ENCODE data around the gene SPON1. TPM values are rescaled to one million over a fixed set of nuclear protein-coding genes. Genes with fewer than 3 reads are reported as not detected.

Gene SPON1
- total RNA-seq, 1 experiment from 2014 or later = 0.20 TPM

GRCh38 chr11:13955971-13956421 lies 6.5 kb upstream of the SPON1 start:
- H3K4me2 ChIP-seq (ENCODE audit: insufficient read depth, insufficient read length, low read length) = no peak overlapping the region
- no peak overlapping the region for H3K18ac ChIP-seq (ENCODE audit: insufficient read length, low read depth, low read length)
- H3K9ac ChIP-seq (ENCODE audit: extremely low read depth, insufficient read length, low read length) = no peak overlapping the region
- H3T11ph ChIP-seq (ENCODE audit: low read length) = no peak overlapping the region
- no peak overlapping the region for H2BK12ac ChIP-seq (ENCODE audit: insufficient read length, low read depth, low read length)
- H3K4ac ChIP-seq (ENCODE audit: low read depth, low read length) = no peak overlapping the region
- peak; percentile 71 for DNase-seq
- Mint-ChIP-seq H3K36me3 (ENCODE audit: insufficient read depth in 1 of 3, low read depth in 3 of 3) (no peaks in the 10 kb centered on the region), H3K4me1 (peaks cover 0 to 4% of the 10 kb centered on the region in 2 experiments; a peak in 1 of 4 replicates), H3K4me3 (no peak overlapping the region), H3K27me3 (ENCODE audit: low read depth) (peaks cover 29% of the 10 kb centered on the region), H3K27ac (no peak overlapping the region), H3K9me3 (no peaks in the 10 kb centered on the region)
- no peak overlapping the region for H2BK15ac ChIP-seq (ENCODE audit: low read depth, low read length)
- no peaks in the 10 kb centered on the region for H3K23me2 ChIP-seq (ENCODE audit: insufficient read length, low read depth, low read length, poor library complexity, severe bottlenecking)
- H2AFZ ChIP-seq (ENCODE audit: low read length) = no peak overlapping the region
- no peaks in the 10 kb centered on the region for H3K4me1 ChIP-seq (ENCODE audit: insufficient read depth, low read length)
- no peak overlapping the region for H4K5ac ChIP-seq (ENCODE audit: insufficient read length, low read depth, low read length)
- peaks cover 3% of the 10 kb centered on the region; the same call in 1 of the 2 replicates for H3K27me3 ChIP-seq (ENCODE audit: insufficient read depth, low read length)
- no peak overlapping the region for H2BK5ac ChIP-seq (ENCODE audit: insufficient read length, low read length)
- H3K79me2 ChIP-seq (ENCODE audit: insufficient read depth, low read length) = no peaks in the 10 kb centered on the region
- no peaks in the 10 kb centered on the region for H3K79me1 ChIP-seq (ENCODE audit: insufficient read depth, low read depth, low read length, poor library complexity, severe bottlenecking)
- no peaks in the 10 kb centered on the region for H4K20me1 ChIP-seq (ENCODE audit: control insufficient read depth, insufficient read depth, insufficient read length)
- peak; percentile 92 for TF ChIP-seq CTCF (conservative IDR thresholded peaks at IDR 0.05)
- WGBS (ENCODE audit: extremely low coverage, insufficient read length, low lambda C conversion rate) = no CpG with 5 or more reads among the region's 5 CpGs
- no peak overlapping the region for H3K14ac ChIP-seq (ENCODE audit: insufficient read depth, low read length)
- no peak overlapping the region for H2BK120ac ChIP-seq (ENCODE audit: low read depth, low read length, poor library complexity, severe bottlenecking)
- H4K8ac ChIP-seq (replicated peaks; ENCODE audit: insufficient read length, low read depth, low read length) = no peak overlapping the region
- no peak overlapping the region for H3K56ac ChIP-seq (ENCODE audit: insufficient read length, low read depth, low read length)
- no peak overlapping the region for H2BK20ac ChIP-seq (ENCODE audit: low read depth, low read length, poor library complexity, severe bottlenecking)
- H3K9me3 ChIP-seq (ENCODE audit: control insufficient read depth, low read depth, low read length) = no peaks in the 10 kb centered on the region
- no peak overlapping the region for H4K91ac ChIP-seq (ENCODE audit: insufficient read length, low read depth, low read length)
- no peak overlapping the region for H3K27ac ChIP-seq (ENCODE audit: insufficient read length, low read depth, low read length)
- no peak overlapping the region for H2AK5ac ChIP-seq (ENCODE audit: insufficient read length, low read length)
- no peak overlapping the region for H3K23ac ChIP-seq (ENCODE audit: insufficient read length, low read depth, low read length)

All from H9 (cell line).